ENCODE data around the gene SLC6A6.

The SLC6A6 gene

GRCh38 chr3:14441920-14442300 lies 39.5 kb downstream of the SLC6A6 start:
- Histone ChIP-seq H3K4me2 (ENCODE audit: low read depth, low read length, poor library complexity, severe bottlenecking) (no peak overlapping the region), H3K27me3 (ENCODE audit: low read length) (no peaks in the 10 kb centered on the region), H4K20me1 (ENCODE audit: low read depth, low read length) (no peaks in the 10 kb centered on the region), H3K79me2 (ENCODE audit: insufficient read depth, low read length) (peaks cover 61% of the 10 kb centered on the region), H2AFZ (ENCODE audit: low read depth, low read length, severe bottlenecking) (no peak overlapping the region), H3K9ac (ENCODE audit: low read length) (no peak overlapping the region), H3K9me2 (replicated peaks; ENCODE audit: insufficient read depth, low read length) (no peaks in the 10 kb centered on the region), H3K36me3 (ENCODE audit: low read length) (peaks cover 7% of the 10 kb centered on the region), H3K9me3 (ENCODE audit: insufficient read depth, low read length) (no peaks in the 10 kb centered on the region), H3F3A (ENCODE audit: insufficient read depth) (no peaks in the 10 kb centered on the region), H3K27ac (ENCODE audit: low read depth, low read length) (no peak overlapping the region), H3K4me3 (ENCODE audit: insufficient read depth, low read length, poor library complexity, severe bottlenecking) (no peak overlapping the region)
- TF ChIP-seq EZH2phosphoT487 (conservative IDR thresholded peaks at IDR 0.05; ENCODE audit: low read length) (no peak), CTCF (IDR thresholded peaks at IDR 0.05; ENCODE audit: insufficient read depth, low read length, poor library complexity, severe bottlenecking) (no peak)

GRCh38 chr3:14444380-14444779 lies 42.0 kb downstream of the SLC6A6 start:
- H3K36me3 ChIP-seq (ENCODE audit: low read length) = peaks cover 21% of the 10 kb centered on the region

GRCh38 chr3:14445773-14446172 lies 43.4 kb downstream of the SLC6A6 start:
- no peak for TF ChIP-seq CTCF (IDR thresholded peaks at IDR 0.05; ENCODE audit: insufficient read depth, low read length, poor library complexity, severe bottlenecking)
- no peak for TF ChIP-seq EZH2phosphoT487 (conservative IDR thresholded peaks at IDR 0.05; ENCODE audit: low read length)
- H4K20me1 ChIP-seq (ENCODE audit: low read depth, low read length) = no peaks in the 10 kb centered on the region
- H3K4me2 ChIP-seq (ENCODE audit: low read depth, low read length, poor library complexity, severe bottlenecking) = no peak overlapping the region
- no peak overlapping the region for H3K9ac ChIP-seq (ENCODE audit: low read length)
- H3K36me3 ChIP-seq (ENCODE audit: low read length) = peaks cover 21% of the 10 kb centered on the region
- no peak overlapping the region for H3K27ac ChIP-seq (ENCODE audit: low read depth, low read length)
- H3K9me3 ChIP-seq (ENCODE audit: insufficient read depth, low read length) = no peaks in the 10 kb centered on the region
- peaks cover 27% of the 10 kb centered on the region for H3K79me2 ChIP-seq (ENCODE audit: insufficient read depth, low read length)
- H3K27me3 ChIP-seq (ENCODE audit: low read length) = no peaks in the 10 kb centered on the region
- no peaks in the 10 kb centered on the region for H3F3A ChIP-seq (ENCODE audit: insufficient read depth)
- no peak overlapping the region for H3K4me3 ChIP-seq (ENCODE audit: insufficient read depth, low read length, poor library complexity, severe bottlenecking)
- H3K9me2 ChIP-seq (replicated peaks; ENCODE audit: insufficient read depth, low read length) = no peaks in the 10 kb centered on the region
- H2AFZ ChIP-seq (ENCODE audit: low read depth, low read length, severe bottlenecking) = no peak overlapping the region

More at GRCh38 chr3:14444380-14444779, 42.0 kb downstream of the SLC6A6 start:
- no peak for TF ChIP-seq EZH2phosphoT487 (conservative IDR thresholded peaks at IDR 0.05; ENCODE audit: low read length)
- no peak for TF ChIP-seq CTCF (IDR thresholded peaks at IDR 0.05; ENCODE audit: insufficient read depth, low read length, poor library complexity, severe bottlenecking)
- Histone ChIP-seq H4K20me1 (ENCODE audit: low read depth, low read length) (no peaks in the 10 kb centered on the region), H3K27me3 (ENCODE audit: low read length) (no peaks in the 10 kb centered on the region), H3F3A (ENCODE audit: insufficient read depth) (no peaks in the 10 kb centered on the region), H3K79me2 (ENCODE audit: insufficient read depth, low read length) (peaks cover 41% of the 10 kb centered on the region), H3K27ac (ENCODE audit: low read depth, low read length) (no peak overlapping the region), H2AFZ (ENCODE audit: low read depth, low read length, severe bottlenecking) (no peak overlapping the region), H3K9me2 (replicated peaks; ENCODE audit: insufficient read depth, low read length) (no peaks in the 10 kb centered on the region), H3K9ac (ENCODE audit: low read length) (no peak overlapping the region), H3K4me3 (ENCODE audit: insufficient read depth, low read length, poor library complexity, severe bottlenecking) (no peak overlapping the region), H3K9me3 (ENCODE audit: insufficient read depth, low read length) (no peaks in the 10 kb centered on the region), H3K4me2 (ENCODE audit: low read depth, low read length, poor library complexity, severe bottlenecking) (no peak overlapping the region)

All from SU-DHL-6 (cell line).